Kidney (tissue), 14 donors: ENCODE results near the gene AMBN. TPM values are rescaled to one million over a fixed set of nuclear protein-coding genes. Genes with fewer than 3 reads are reported as not detected.

ENCODE experiments used
- DNase-seq, 5 donors: peaks; one replicate each; pipeline ENCODE4 v3.0.0-alpha.2; 2013 to 2020
- FAIRE-seq: peaks from 2 replicates; lab custom pipeline; 2012; peaks lifted over from hg19 to GRCh38; lab: Jason Lieb, UNC
- H3K27ac ChIP-seq, 2 donors: one replicate each; pipeline ENCODE4 v1.7.0; 2013; ENCODE audit warnings: low read depth in 2 of 2, low read length in 2 of 2, inconsistent platforms in 1 of 2
- H3K27me3 ChIP-seq: one replicate; pipeline ENCODE4 v1.7.1; 2013; ENCODE audit warnings: low read length, inconsistent platforms; ENCODE audit not compliant: control insufficient read depth, insufficient read depth
- H3K36me3 ChIP-seq, 3 donors: one replicate each; pipeline versions ENCODE4 v1.7.0 to v1.7.1; 2013; ENCODE audit warnings: low read length in 3 of 3, control low read depth in 1 of 3, inconsistent platforms in 1 of 3; ENCODE audit not compliant: insufficient read depth in 3 of 3, control insufficient read depth in 2 of 3
- H3K4me1 ChIP-seq, 3 donors: one replicate each; pipeline versions ENCODE4 v1.7.0 to v1.7.1; 2013; ENCODE audit warnings: low read length in 3 of 3, inconsistent platforms in 1 of 3, low read depth in 1 of 3; ENCODE audit not compliant: control insufficient read depth in 2 of 3, insufficient read depth in 2 of 3
- H3K4me3 ChIP-seq, 3 donors: one replicate each; pipeline versions ENCODE4 v1.7.0 to v1.8.1; 2013; ENCODE audit warnings: low read length in 3 of 3, control low read depth in 1 of 3, inconsistent platforms in 1 of 3
- H3K9ac ChIP-seq, 3 donors: one replicate each; pipeline versions ENCODE4 v1.7.0 to v1.7.1; 2013; ENCODE audit warnings: low read length in 3 of 3, control low read depth in 1 of 3, inconsistent platforms in 1 of 3
- H3K9me3 ChIP-seq, 3 donors: one replicate each; pipeline versions ENCODE4 v1.7.0 to v1.7.1; 2013; ENCODE audit warnings: low read length in 3 of 3, control low read depth in 1 of 3, inconsistent platforms in 1 of 3; ENCODE audit not compliant: control insufficient read depth in 2 of 3, insufficient read depth in 1 of 3
- CTCF ChIP-seq: IDR thresholded peaks from 3 replicates; pipeline ENCODE4 v1.5.1; 2012; ENCODE audit warnings: mild to moderate bottlenecking, moderate library complexity, borderline replicate concordance; ENCODE audit not compliant: insufficient read depth; ENCODE audit errors: extremely low read depth
- intact Hi-C: fragments of 100-400 bp; cut with DNase I; formaldehyde crosslinking; loops from one replicate; pipeline ENCODE4 v1.11.1; 2022
- polyA plus RNA-seq: library from polyadenylated mRNA; stranded (reverse); fragments of 350-450 nt; fragmentation: Illumina TruSeq; extraction: RNeasy Lipid Tissue Mini Kit (QIAGEN cat#74804); gene quantifications from one replicate; pipeline ENCODE4 v1.2.3, GENCODE V29; 2014; ENCODE audit warnings: low read depth, low replicate concordance; ENCODE audit not compliant: insufficient read depth
- total RNA-seq: library from RNA; stranded (reverse); fragmentation: NEBNext Ultra II Directional; extraction: Animal tissue kit (Norgen Biotek cat#: 25700); gene quantifications from one replicate; pipeline ENCODE4 v1.2.1, GENCODE V29; 2021
- donor health status: control.
- donor health status: control.
- donor health status: control.
- donor health status: control.
- donor health status: control.
- donor health status: DM: yes; HTN: yes; CAD: no.
- donor health status: Normal renal cell carcinoma (clear cell type).

Gene AMBN
- total and polyA plus RNA-seq, 2 donors from 2014 or later = not detected

DNA sequence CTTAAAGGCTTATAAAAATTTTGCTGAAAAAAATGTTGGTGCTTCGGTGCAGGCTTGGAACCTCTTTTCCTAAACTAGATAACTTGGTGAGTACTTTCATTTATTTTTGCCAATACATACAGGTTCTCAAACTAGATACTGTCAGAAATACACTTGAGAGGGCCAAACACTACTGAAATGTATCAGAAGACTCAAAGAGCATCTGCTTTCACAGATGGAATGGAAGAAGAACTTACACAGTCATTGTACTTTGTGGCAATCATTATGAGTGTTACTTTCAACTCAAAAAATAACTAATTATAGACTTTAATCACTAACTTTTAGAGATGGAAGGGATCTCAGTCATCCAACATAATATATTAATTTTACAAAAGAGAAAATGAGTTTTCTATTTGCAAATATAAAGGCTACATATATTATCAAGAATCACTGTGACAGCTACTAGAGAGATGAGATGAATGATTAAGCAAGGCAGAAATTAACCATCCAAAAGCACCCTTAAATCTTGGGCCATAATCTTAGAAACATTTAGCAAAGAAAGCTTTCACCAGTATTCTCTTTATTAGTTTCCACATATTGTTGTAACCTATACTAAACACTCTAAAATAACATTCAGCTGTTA, 37.5 kb downstream of the AMBN start:
- DNase-seq (no peak), FAIRE-seq (no peak)
- Histone ChIP-seq H3K4me3 (no peak overlapping the region), H3K27me3 (no peaks in the 10 kb centered on the region), H3K9me3 (no peaks in the 10 kb centered on the region), H3K4me1 (no peaks in the 10 kb centered on the region), H3K36me3 (no peaks in the 10 kb centered on the region), H3K9ac (no peak overlapping the region), H3K27ac (no peak overlapping the region)
- no peak for TF ChIP-seq CTCF
- intact Hi-C loops = no loop called here

- no peak overlapping the region for H3K4me3 ChIP-seq
- H3K27me3 ChIP-seq = no peaks in the 10 kb centered on the region
- no peak for FAIRE-seq
- H3K9ac ChIP-seq = no peak overlapping the region
- no peaks in the 10 kb centered on the region for H3K36me3 ChIP-seq
- no peak for TF ChIP-seq CTCF
- H3K4me1 ChIP-seq = no peaks in the 10 kb centered on the region
- no peaks in the 10 kb centered on the region for H3K9me3 ChIP-seq
- intact Hi-C loops = no loop called here
- no peak for DNase-seq
- no peak overlapping the region for H3K27ac ChIP-seq
Observed at GRCh38 chr4:70630162-70630561, 38.1 kb downstream of the AMBN start.

- FAIRE-seq (peak; percentile 65), DNase-seq (no peak)
- Histone ChIP-seq H3K4me3 (no peak overlapping the region), H3K4me1 (peaks cover 0 to 4% (median 0%) of the 10 kb centered on the region in 3 donors), H3K9me3 (no peaks in the 10 kb centered on the region), H3K9ac (no peak overlapping the region), H3K27me3 (no peaks in the 10 kb centered on the region), H3K36me3 (no peaks in the 10 kb centered on the region), H3K27ac (no peak overlapping the region)
- TF ChIP-seq CTCF = no peak
- intact Hi-C loops = no loop called here
Observed at GRCh38 chr4:70632028-70632427, 40.0 kb downstream of the AMBN start.

- H3K27me3 ChIP-seq = no peaks in the 10 kb centered on the region
- H3K36me3 ChIP-seq = no peaks in the 10 kb centered on the region
- intact Hi-C loops = no loop called here
- no peaks in the 10 kb centered on the region for H3K9me3 ChIP-seq
- no peak overlapping the region for H3K9ac ChIP-seq
- peaks cover 0 to 5% (median 0%) of the 10 kb centered on the region in 3 donors for H3K4me1 ChIP-seq
- TF ChIP-seq CTCF = no peak
- DNase-seq (no peak), FAIRE-seq (no peak)
- no peak overlapping the region for H3K27ac ChIP-seq
- H3K4me3 ChIP-seq = no peak overlapping the region
Observed at GRCh38 chr4:70634482-70634881, 42.4 kb downstream of the AMBN start.
